GM19099 (cell line): ENCODE results near the gene SLC29A1.

ENCODE experiments used
- POLR2A ChIP-seq: IDR thresholded peaks from 3 replicates; pipeline ENCODE4 v1.6.1; 2011; ENCODE audit warnings: low read depth; ENCODE audit not compliant: insufficient read length; ENCODE audit errors: extremely low read depth

The SLC29A1 gene

GRCh38 chr6:44262467-44263353 lies 39.3 kb downstream of the SLC29A1 start:
- TF ChIP-seq POLR2A = peak; percentile 2

- peak; percentile 66 for TF ChIP-seq POLR2A
These were observed 40.1 kb downstream of the SLC29A1 start for GRCh38 chr6:44263354-44264100.

- peak; percentile 53 for TF ChIP-seq POLR2A
These were observed 41.0 kb downstream of the SLC29A1 start for GRCh38 chr6:44264154-44265006.

GRCh38 chr6:44265007-44265721 lies 41.8 kb downstream of the SLC29A1 start, which contains the start of gene NFKBIE:
Gene NFKBIE (minus strand): TSS chr6:44265551. CDS start chr6:44265346, 205 bp downstream.
- peak; percentile 89 for TF ChIP-seq POLR2A

- TF ChIP-seq POLR2A = no peak
These were observed 42.4 kb downstream of the SLC29A1 start for GRCh38 chr6:44265722-44266233.

GRCh38 chr6:44266347-44266746 lies 43.0 kb downstream of the SLC29A1 start:
- TF ChIP-seq POLR2A = peak; percentile 33

GRCh38 chr6:44267252-44267651 lies 43.9 kb downstream of the SLC29A1 start:
- TF ChIP-seq POLR2A = no peak

GRCh38 chr6:44268095-44268628 lies 44.8 kb downstream of the SLC29A1 start:
- no peak for TF ChIP-seq POLR2A

- no peak for TF ChIP-seq POLR2A
These were observed 46.0 kb downstream of the SLC29A1 start for GRCh38 chr6:44269178-44269920.

- no peak for TF ChIP-seq POLR2A
These were observed 46.6 kb downstream of the SLC29A1 start, which contains the start of gene TMEM151B for GRCh38 chr6:44269921-44270525. Gene TMEM151B (plus strand): TSS chr6:44270450. CDS start chr6:44270743, 293 bp downstream.

- no peak for TF ChIP-seq POLR2A
These were observed 47.4 kb downstream of the SLC29A1 start for GRCh38 chr6:44270526-44271405.

- no peak for TF ChIP-seq POLR2A
These were observed 48.0 kb downstream of the SLC29A1 start for GRCh38 chr6:44271406-44271723.
